Mesenchymal stem cell (in vitro differentiated cells and primary cell): ENCODE measurements around the gene TUBD1.

Source experiments
- DNase-seq: peaks from one replicate; pipeline ENCODE4 v3.0.0-alpha.2; 2013
- H2AFZ ChIP-seq: one replicate; pipeline ENCODE4 v1.6.1; 2013; ENCODE audit warnings: low read depth, mild to moderate bottlenecking, control low read depth, inconsistent platforms, low read length, moderate library complexity
- H2AK5ac ChIP-seq: 2 replicates; pipeline ENCODE4 v1.6.1; 2013; ENCODE audit warnings: low read length, moderate library complexity, mild to moderate bottlenecking, inconsistent platforms; ENCODE audit not compliant: severe bottlenecking
- H2BK120ac ChIP-seq: one replicate; pipeline ENCODE4 v1.6.1; 2013; ENCODE audit warnings: low read depth, mild to moderate bottlenecking, inconsistent platforms, low read length, moderate library complexity
- H2BK12ac ChIP-seq, 2 experiments: one replicate each; pipeline ENCODE4 v1.6.1; 2013; ENCODE audit warnings: inconsistent platforms in 2 of 2, low read length in 2 of 2, mild to moderate bottlenecking in 2 of 2, moderate library complexity in 2 of 2, control low read depth in 1 of 2
- H2BK15ac ChIP-seq: one replicate; pipeline ENCODE4 v1.6.1; 2013; ENCODE audit warnings: mild to moderate bottlenecking, low read depth, inconsistent platforms; ENCODE audit not compliant: poor library complexity, severe bottlenecking
- H2BK5ac ChIP-seq: 2 replicates; pipeline ENCODE4 v1.6.1; 2013; ENCODE audit warnings: low read depth, mild to moderate bottlenecking, low read length, control low read depth, inconsistent platforms; ENCODE audit not compliant: poor library complexity, severe bottlenecking
- H3K14ac ChIP-seq, 2 experiments: one replicate each; pipeline ENCODE4 v1.6.1; 2013; ENCODE audit warnings: inconsistent platforms in 2 of 2, low read length in 2 of 2, control low read depth in 1 of 2, mild to moderate bottlenecking in 1 of 2, moderate library complexity in 1 of 2
- H3K18ac ChIP-seq, 2 experiments: one replicate each; pipeline ENCODE4 v1.6.1; 2013; ENCODE audit warnings: inconsistent platforms in 2 of 2, low read length in 2 of 2, control low read depth in 1 of 2, low read depth in 1 of 2, mild to moderate bottlenecking in 1 of 2
- H3K23ac ChIP-seq, 2 experiments: one replicate each; pipeline ENCODE4 v1.6.1; 2013; ENCODE audit warnings: inconsistent platforms in 2 of 2, low read length in 2 of 2, mild to moderate bottlenecking in 2 of 2, moderate library complexity in 2 of 2, control low read depth in 1 of 2
- H3K27ac ChIP-seq: 2 replicates; pipeline ENCODE4 v1.5.1; 2013; ENCODE audit warnings: mild to moderate bottlenecking, moderate library complexity, low read length, control low read depth, inconsistent platforms; ENCODE audit not compliant: poor library complexity, severe bottlenecking
- H3K27me3 ChIP-seq, 2 experiments: 2 replicates each; pipeline versions ENCODE4 v1.6.1 to v1.7.0; 2013; ENCODE audit warnings: low read length in 2 of 2, mild to moderate bottlenecking in 2 of 2, moderate library complexity in 2 of 2, control low read depth in 1 of 2, inconsistent platforms in 1 of 2; ENCODE audit not compliant: control insufficient read depth in 1 of 2, insufficient read depth in 1 of 2
- H3K36me3 ChIP-seq, 2 experiments: 2 replicates each; pipeline versions ENCODE4 v1.6.1 to v1.7.0; 2013; ENCODE audit warnings: low read length in 2 of 2, control low read depth in 1 of 2, inconsistent platforms in 1 of 2, low read depth in 1 of 2, mild to moderate bottlenecking in 1 of 2; ENCODE audit not compliant: insufficient read depth in 2 of 2, control insufficient read depth in 1 of 2
- H3K4ac ChIP-seq, 2 experiments: one replicate each; pipeline ENCODE4 v1.6.1; 2013; ENCODE audit warnings: inconsistent platforms in 2 of 2, low read length in 2 of 2, mild to moderate bottlenecking in 2 of 2, moderate library complexity in 2 of 2, control low read depth in 1 of 2, low read depth in 1 of 2
- H3K4me1 ChIP-seq: 2 replicates; pipeline ENCODE4 v1.6.1; 2013; ENCODE audit warnings: low read depth, low read length, control low read depth; ENCODE audit not compliant: control insufficient read depth, insufficient read depth
- H3K4me2 ChIP-seq: 2 replicates; pipeline ENCODE4 v1.6.1; 2013; ENCODE audit warnings: low read length, mild to moderate bottlenecking, inconsistent platforms; ENCODE audit not compliant: poor library complexity, severe bottlenecking
- H3K4me3 ChIP-seq, 2 experiments: 2 replicates each; pipeline versions ENCODE4 v1.5.1 to v1.7.0; 2013; ENCODE audit warnings: low read length in 2 of 2, mild to moderate bottlenecking in 2 of 2, control low read depth in 1 of 2, low read depth in 1 of 2; ENCODE audit not compliant: insufficient read depth in 1 of 2
- H3K79me1 ChIP-seq: replicated peaks from 2 replicates; pipeline ENCODE4 v1.6.1; 2013; ENCODE audit warnings: mild to moderate bottlenecking, control low read depth, low read length, inconsistent platforms; ENCODE audit not compliant: poor library complexity, severe bottlenecking
- H3K9ac ChIP-seq: 2 replicates; pipeline ENCODE4 v1.7.0; 2013; ENCODE audit warnings: mild to moderate bottlenecking, low read length, moderate library complexity
- H3K9me3 ChIP-seq: 2 replicates; pipeline ENCODE4 v1.7.0; 2013; ENCODE audit warnings: mild to moderate bottlenecking, low read length; ENCODE audit not compliant: control insufficient read depth
- H4K8ac ChIP-seq: one replicate; pipeline ENCODE4 v1.6.1; 2013; ENCODE audit warnings: inconsistent platforms, mild to moderate bottlenecking, low read length, moderate library complexity
- H4K91ac ChIP-seq: one replicate; pipeline ENCODE4 v1.6.1; 2013; ENCODE audit warnings: mild to moderate bottlenecking, low read length, inconsistent platforms
- WGBS: methylation state at CpG from one replicate; pipeline ENCODE4 v1.1.7; 2013; ENCODE audit warnings: mixed read lengths; 5-methylcytosine and 5-hydroxymethylcytosine counted together

The TUBD1 gene

DNA sequence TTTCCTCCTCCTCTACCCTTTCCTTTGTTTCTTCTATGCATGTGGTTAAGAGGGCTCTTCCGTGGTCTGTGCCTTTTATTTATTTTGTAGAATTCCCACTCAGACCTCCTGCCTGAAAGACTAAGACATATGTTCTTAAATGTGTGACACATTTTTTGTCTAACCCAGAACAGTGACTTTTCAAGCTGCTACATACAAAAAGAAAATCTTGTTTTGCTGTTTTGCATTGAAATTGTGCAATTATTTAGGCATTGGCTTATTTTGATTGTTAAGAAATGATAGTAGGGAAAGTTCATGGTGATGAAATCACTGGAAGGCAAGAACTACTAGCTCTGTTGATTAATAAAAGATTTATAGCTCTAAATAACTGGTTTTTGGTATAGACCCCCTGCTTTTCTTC lies 76.8 kb downstream of the TUBD1 start:
- Histone ChIP-seq H4K8ac (no peak overlapping the region), H3K18ac (no peak overlapping the region), H2BK15ac (no peak overlapping the region), H3K4ac (no peak overlapping the region), H2BK5ac (no peak overlapping the region), H2AFZ (no peak overlapping the region), H4K91ac (no peak overlapping the region), H3K4me1 (peaks cover 4% of the 10 kb centered on the region), H2BK120ac (no peak overlapping the region), H3K9ac (no peak overlapping the region), H2BK12ac (no peak overlapping the region), H3K27ac (no peak overlapping the region), H3K14ac (no peak overlapping the region), H3K4me2 (no peak overlapping the region), H3K36me3 (peaks cover 2 to 24% of the 10 kb centered on the region in 2 experiments), H3K27me3 (no peaks in the 10 kb centered on the region), H2AK5ac (no peak overlapping the region), H3K4me3 (no peak overlapping the region), H3K9me3 (no peaks in the 10 kb centered on the region), H3K23ac (no peak overlapping the region), H3K79me1 (no peaks in the 10 kb centered on the region)
- DNase-seq: peak; percentile 78
- no CpG with 5 or more reads among the region's 1 CpG for WGBS

DNA sequence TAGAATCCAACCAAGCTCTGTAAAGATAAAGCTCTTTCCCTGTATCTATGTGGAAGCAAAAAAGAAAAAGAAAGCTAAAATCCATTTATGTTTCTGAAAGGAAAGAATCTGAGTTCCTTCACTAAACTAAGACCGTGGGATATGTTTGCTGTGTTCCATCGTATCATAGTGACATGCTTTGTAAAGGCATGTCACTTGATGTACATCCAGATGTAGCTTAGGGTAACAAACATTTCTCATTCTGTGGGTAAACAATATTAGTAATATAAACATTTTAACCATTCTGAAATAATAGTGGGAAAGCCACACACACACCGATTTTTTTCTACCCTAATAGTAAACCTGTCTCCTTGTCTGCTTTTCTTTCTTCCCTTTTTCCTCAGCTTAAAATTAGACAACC lies 78.1 kb downstream of the TUBD1 start:
- WGBS: 55% methylated on average over 3 of the region's 3 CpGs
- Histone ChIP-seq H3K4me2 (no peak overlapping the region), H4K91ac (no peak overlapping the region), H3K4me3 (no peak overlapping the region), H2AK5ac (no peak overlapping the region), H2BK12ac (no peak overlapping the region), H2BK5ac (no peak overlapping the region), H3K4me1 (peaks cover 4% of the 10 kb centered on the region), H2BK120ac (no peak overlapping the region), H3K9me3 (no peaks in the 10 kb centered on the region), H3K18ac (no peak overlapping the region), H2BK15ac (no peak overlapping the region), H3K79me1 (peaks cover 1% of the 10 kb centered on the region), H4K8ac (no peak overlapping the region), H3K14ac (no peak overlapping the region), H3K23ac (no peak overlapping the region), H3K36me3 (peaks cover 2 to 24% of the 10 kb centered on the region in 2 experiments), H2AFZ (no peak overlapping the region), H3K4ac (no peak overlapping the region), H3K27ac (no peak overlapping the region), H3K27me3 (no peaks in the 10 kb centered on the region), H3K9ac (no peak overlapping the region)
- DNase-seq: peak; percentile 73

DNA sequence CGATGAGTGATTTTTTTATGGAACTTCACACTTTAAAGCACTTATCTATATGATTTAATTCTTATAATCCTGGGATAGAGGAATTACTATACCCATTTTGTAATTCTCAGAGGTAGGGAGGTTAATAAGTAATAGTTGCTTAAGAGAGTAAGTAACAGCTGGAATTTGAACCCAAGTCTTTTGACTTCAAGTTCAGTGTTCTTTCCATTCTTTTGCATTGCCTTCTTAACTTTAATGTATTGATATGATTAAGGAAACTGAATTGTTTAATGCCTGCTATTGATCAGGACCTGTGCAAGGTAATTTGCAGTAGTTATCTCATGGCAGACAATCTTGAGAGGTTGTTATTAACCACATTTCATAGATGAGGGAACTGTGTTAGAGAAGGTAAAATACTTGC lies 78.5 kb downstream of the TUBD1 start:
- H3K4me3 ChIP-seq: no peak overlapping the region
- H3K79me1 ChIP-seq: peaks cover 1% of the 10 kb centered on the region
- DNase-seq: no peak
- H3K9me3 ChIP-seq: no peaks in the 10 kb centered on the region
- peaks cover 2 to 24% of the 10 kb centered on the region in 2 experiments for H3K36me3 ChIP-seq
- WGBS: no CpG with 5 or more reads among the region's 1 CpG
- no peak overlapping the region for H2BK15ac ChIP-seq
- H2AFZ ChIP-seq: no peak overlapping the region
- H3K27ac ChIP-seq: no peak overlapping the region
- no peak overlapping the region for H4K91ac ChIP-seq
- H4K8ac ChIP-seq: no peak overlapping the region
- peaks cover 4% of the 10 kb centered on the region for H3K4me1 ChIP-seq
- no peak overlapping the region for H2BK12ac ChIP-seq
- H3K4ac ChIP-seq: no peak overlapping the region
- no peak overlapping the region for H3K23ac ChIP-seq
- H3K9ac ChIP-seq: no peak overlapping the region
- no peak overlapping the region for H2BK120ac ChIP-seq
- peak overlapping the region in 1 of 2 experiments; percentile 57 for H3K18ac ChIP-seq
- no peak overlapping the region for H3K4me2 ChIP-seq
- H3K14ac ChIP-seq: no peak overlapping the region
- H2AK5ac ChIP-seq: no peak overlapping the region
- H3K27me3 ChIP-seq: no peaks in the 10 kb centered on the region
- no peak overlapping the region for H2BK5ac ChIP-seq

DNA sequence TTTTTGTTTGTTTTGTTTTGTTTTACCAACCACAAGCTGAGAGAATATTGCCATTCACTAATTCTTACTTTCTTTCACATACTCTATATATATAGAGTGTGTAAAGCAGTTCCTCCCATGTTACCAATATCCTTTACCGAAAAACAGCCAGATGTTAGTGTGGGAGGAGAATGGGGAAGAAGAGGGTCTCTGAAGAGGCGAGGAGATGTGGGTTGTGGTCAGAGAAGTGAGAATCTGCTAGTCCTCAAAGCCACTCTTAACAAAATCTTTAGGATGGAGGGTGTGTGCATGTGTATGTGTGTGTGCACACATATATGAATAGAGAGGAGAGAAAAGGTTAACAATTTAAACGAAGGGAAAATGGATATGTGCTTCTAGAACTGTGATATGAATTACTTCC lies 80.6 kb downstream of the TUBD1 start:
- H3K27ac ChIP-seq: no peak overlapping the region
- peak overlapping the region in 1 of 2 experiments; percentile 40 for H3K18ac ChIP-seq
- H3K4me1 ChIP-seq: peaks cover 4% of the 10 kb centered on the region
- no peaks in the 10 kb centered on the region for H3K9me3 ChIP-seq
- H3K27me3 ChIP-seq: no peaks in the 10 kb centered on the region
- no peak overlapping the region for H3K4me2 ChIP-seq
- H2BK120ac ChIP-seq: no peak overlapping the region
- no peak overlapping the region for H3K4me3 ChIP-seq
- no peak overlapping the region for H2AK5ac ChIP-seq
- no peak overlapping the region for H3K14ac ChIP-seq
- no peak overlapping the region for H2BK15ac ChIP-seq
- peaks cover 3% of the 10 kb centered on the region for H3K79me1 ChIP-seq
- no peak overlapping the region for H4K8ac ChIP-seq
- H2BK12ac ChIP-seq: no peak overlapping the region
- H3K4ac ChIP-seq: no peak overlapping the region
- no peak overlapping the region for H3K9ac ChIP-seq
- 90% methylated on average over 1 of the region's 3 CpGs for WGBS
- no peak for DNase-seq
- no peak overlapping the region for H3K23ac ChIP-seq
- no peak overlapping the region for H2BK5ac ChIP-seq
- peaks cover 2 to 24% of the 10 kb centered on the region in 2 experiments for H3K36me3 ChIP-seq
- no peak overlapping the region for H2AFZ ChIP-seq
- H4K91ac ChIP-seq: no peak overlapping the region
